SU-DHL-6 (cell line): ENCODE results near the gene FSD2.

Experiments used
- H2AFZ ChIP-seq: fragments of 200-600 bp; sonication (generic); 2 replicates; pipeline ENCODE4 v1.6.1; 2014; ENCODE audit warnings: low read depth, mild to moderate bottlenecking, moderate library complexity, mixed read lengths, antibody characterized with exemption, low read length; ENCODE audit not compliant: severe bottlenecking
- H3F3A ChIP-seq: fragments of 200-600 bp; shearing (Covaris generic); 2 replicates; pipeline ENCODE4 v1.6.0; 2016; ENCODE audit warnings: antibody characterized with exemption, mild to moderate bottlenecking; ENCODE audit not compliant: insufficient read depth
- H3K27ac ChIP-seq: fragments of 200-600 bp; sonication (generic); 2 replicates; pipeline ENCODE4 v1.5.1; 2016; ENCODE audit warnings: low read depth, mild to moderate bottlenecking, low read length, moderate library complexity, mixed read lengths
- H3K27me3 ChIP-seq: fragments of 200-600 bp; sonication (generic), shearing (Covaris generic); 2 replicates; pipeline ENCODE4 v1.6.0; 2014; ENCODE audit warnings: mild to moderate bottlenecking, low read length
- H3K36me3 ChIP-seq: fragments of 200-600 bp; sonication (generic); 2 replicates; pipeline ENCODE4 v1.6.1; 2014; ENCODE audit warnings: mild to moderate bottlenecking, low read length, mixed read lengths
- H3K4me2 ChIP-seq: fragments of 300-600, 200-600 bp; shearing (Covaris generic), sonication (generic); 2 replicates; pipeline ENCODE4 v1.6.0; 2014; ENCODE audit warnings: low read length, low read depth, mild to moderate bottlenecking; ENCODE audit not compliant: poor library complexity, severe bottlenecking
- H3K4me3 ChIP-seq: fragments of 200-600 bp; sonication (generic); 2 replicates; pipeline ENCODE4 v1.5.1; 2014; ENCODE audit warnings: antibody characterized with exemption, low read length, mild to moderate bottlenecking, mixed read lengths; ENCODE audit not compliant: insufficient read depth, poor library complexity, severe bottlenecking
- H3K79me2 ChIP-seq: fragments of 200-600 bp; sonication (generic); 2 replicates; pipeline ENCODE4 v1.6.1; 2014; ENCODE audit warnings: mild to moderate bottlenecking, low read length, moderate library complexity; ENCODE audit not compliant: insufficient read depth
- H3K9ac ChIP-seq: fragments of 200-600 bp; sonication (generic); 2 replicates; pipeline ENCODE4 v1.7.0; 2014; ENCODE audit warnings: mild to moderate bottlenecking, low read length
- H3K9me2 ChIP-seq: fragments of 200-600 bp; sonication (generic); replicated peaks from 2 replicates; pipeline ENCODE4 v1.6.1; 2014; ENCODE audit warnings: low read length; ENCODE audit not compliant: insufficient read depth
- H3K9me3 ChIP-seq: fragments of 200-600 bp; sonication (generic); 2 replicates; pipeline ENCODE4 v1.6.1; 2014; ENCODE audit warnings: low read length, mixed read lengths; ENCODE audit not compliant: insufficient read depth
- H4K20me1 ChIP-seq: fragments of 200-600 bp; sonication (generic); 2 replicates; pipeline ENCODE4 v1.6.1; 2014; ENCODE audit warnings: low read depth, mild to moderate bottlenecking, antibody characterized with exemption, low read length, moderate library complexity, mixed read lengths
- EZH2phosphoT487 ChIP-seq: fragments of 200-600 bp; sonication (generic), shearing (Covaris generic); conservative IDR thresholded peaks from 2 replicates; pipeline ENCODE4 v1.6.1; 2018; ENCODE audit warnings: mild to moderate bottlenecking, antibody characterized with exemption, low read length, moderate library complexity, mixed read lengths
- TF ChIP-seq, protein P1 (sequence below): fragments of 200-600 bp; sonication (generic); IDR thresholded peaks from one replicate; pipeline ENCODE4 v1.5.1; 2017; ENCODE audit warnings: antibody characterized with exemption, mild to moderate bottlenecking, low read length, moderate library complexity; ENCODE audit not compliant: insufficient read depth, poor library complexity, severe bottlenecking

Gene FSD2

DNA sequence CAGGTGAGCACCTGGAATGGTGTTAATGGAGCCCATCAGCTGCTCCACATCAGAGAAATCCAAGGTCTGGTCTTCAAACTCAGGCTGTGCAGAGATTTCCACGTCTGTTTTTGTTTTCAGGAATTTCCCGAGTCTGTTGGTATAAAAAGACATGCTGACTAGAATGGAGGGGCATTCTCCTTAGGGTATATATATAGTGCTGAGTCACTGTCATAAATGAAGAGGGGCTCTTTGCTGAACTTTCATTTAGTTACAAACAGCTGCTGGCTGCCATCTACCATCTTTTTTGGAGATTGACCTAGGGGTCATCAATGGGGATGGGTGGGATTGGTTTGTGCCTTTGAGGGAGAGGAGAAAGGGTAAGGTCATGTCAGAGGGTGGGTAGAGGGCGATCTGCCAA lies 27.1 kb downstream of the FSD2 start:
- Histone ChIP-seq H4K20me1 (no peaks in the 10 kb centered on the region), H3K27ac (no peak overlapping the region), H2AFZ (no peak overlapping the region), H3F3A (no peaks in the 10 kb centered on the region), H3K27me3 (no peaks in the 10 kb centered on the region), H3K9me2 (no peaks in the 10 kb centered on the region), H3K9me3 (no peaks in the 10 kb centered on the region), H3K36me3 (no peaks in the 10 kb centered on the region), H3K4me3 (no peak overlapping the region), H3K79me2 (no peaks in the 10 kb centered on the region), H3K9ac (no peak overlapping the region), H3K4me2 (no peak overlapping the region)
- no peak for TF ChIP-seq EZH2phosphoT487
- TF ChIP-seq, protein P1, sequence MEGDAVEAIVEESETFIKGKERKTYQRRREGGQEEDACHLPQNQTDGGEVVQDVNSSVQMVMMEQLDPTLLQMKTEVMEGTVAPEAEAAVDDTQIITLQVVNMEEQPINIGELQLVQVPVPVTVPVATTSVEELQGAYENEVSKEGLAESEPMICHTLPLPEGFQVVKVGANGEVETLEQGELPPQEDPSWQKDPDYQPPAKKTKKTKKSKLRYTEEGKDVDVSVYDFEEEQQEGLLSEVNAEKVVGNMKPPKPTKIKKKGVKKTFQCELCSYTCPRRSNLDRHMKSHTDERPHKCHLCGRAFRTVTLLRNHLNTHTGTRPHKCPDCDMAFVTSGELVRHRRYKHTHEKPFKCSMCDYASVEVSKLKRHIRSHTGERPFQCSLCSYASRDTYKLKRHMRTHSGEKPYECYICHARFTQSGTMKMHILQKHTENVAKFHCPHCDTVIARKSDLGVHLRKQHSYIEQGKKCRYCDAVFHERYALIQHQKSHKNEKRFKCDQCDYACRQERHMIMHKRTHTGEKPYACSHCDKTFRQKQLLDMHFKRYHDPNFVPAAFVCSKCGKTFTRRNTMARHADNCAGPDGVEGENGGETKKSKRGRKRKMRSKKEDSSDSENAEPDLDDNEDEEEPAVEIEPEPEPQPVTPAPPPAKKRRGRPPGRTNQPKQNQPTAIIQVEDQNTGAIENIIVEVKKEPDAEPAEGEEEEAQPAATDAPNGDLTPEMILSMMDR: no peak

DNA sequence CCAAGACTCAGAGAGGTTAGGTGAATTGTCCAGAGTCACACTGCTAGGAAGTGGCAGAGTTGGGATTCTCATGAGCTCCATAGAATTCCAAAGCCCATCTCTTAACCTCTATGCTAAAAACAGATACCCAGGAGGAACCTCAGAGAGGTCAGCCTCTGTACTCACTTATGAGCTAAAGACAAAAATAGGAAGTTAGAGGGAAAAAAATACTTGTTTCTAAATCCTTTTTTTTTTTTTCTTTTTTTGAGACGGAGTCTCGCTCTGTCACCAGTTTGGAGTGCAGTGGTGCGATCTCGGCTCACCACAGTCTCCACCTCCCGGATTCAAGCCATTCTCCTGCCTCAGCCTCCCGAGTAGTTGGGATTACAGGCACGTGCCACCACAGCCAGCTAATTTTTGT lies 31.4 kb downstream of the FSD2 start:
- no peak for TF ChIP-seq EZH2phosphoT487
- TF ChIP-seq, protein P1: no peak
- H3K27ac ChIP-seq: no peak overlapping the region
- H3K79me2 ChIP-seq: no peaks in the 10 kb centered on the region
- H4K20me1 ChIP-seq: no peaks in the 10 kb centered on the region
- H3K4me2 ChIP-seq: no peak overlapping the region
- H3K9me3 ChIP-seq: no peaks in the 10 kb centered on the region
- H3K9ac ChIP-seq: no peak overlapping the region
- H3K27me3 ChIP-seq: no peaks in the 10 kb centered on the region
- H3K9me2 ChIP-seq: no peaks in the 10 kb centered on the region
- no peak overlapping the region for H3K4me3 ChIP-seq
- no peaks in the 10 kb centered on the region for H3F3A ChIP-seq
- no peak overlapping the region for H2AFZ ChIP-seq
- no peaks in the 10 kb centered on the region for H3K36me3 ChIP-seq

- Histone ChIP-seq H3K36me3 (no peaks in the 10 kb centered on the region), H4K20me1 (no peaks in the 10 kb centered on the region), H3K79me2 (no peaks in the 10 kb centered on the region), H3F3A (no peaks in the 10 kb centered on the region), H3K27ac (no peak overlapping the region), H3K9me3 (no peaks in the 10 kb centered on the region), H3K4me2 (no peak overlapping the region), H3K27me3 (no peaks in the 10 kb centered on the region), H2AFZ (no peak overlapping the region), H3K9ac (no peak overlapping the region), H3K4me3 (no peak overlapping the region), H3K9me2 (no peaks in the 10 kb centered on the region)
- TF ChIP-seq, protein P1: no peak
- TF ChIP-seq EZH2phosphoT487: no peak
Observed at GRCh38 chr15:82771789-82772607, 33.9 kb downstream of the FSD2 start.
